ENCODE results near the gene SURF1. TPM values are rescaled to one million over a fixed set of nuclear protein-coding genes. Genes with fewer than 3 reads are reported as not detected.
"Not testable (repeated sequence)": the region's sequence is repeated elsewhere in the genome, so short reads cannot be mapped to it uniquely, and the experiment has no call there.

SURF1 gene
- total RNA-seq, 1 experiment from 2014 or later, result 44.5 TPM

- no peak for DNase-seq (ENCODE audit: low read depth in 1 of 2, low spot score in 2 of 2)
- Histone ChIP-seq H3K9me3 (replicated peaks) (0 out of 2 replicates have a peak, but pooled peaks cover 3% of the 10 kb centered on the region), H3K27me3 (replicated peaks) (no peaks in the 10 kb centered on the region), H3K36me3 (peaks cover 17% of the 10 kb centered on the region), H3K4me1 (replicated peaks) (peaks cover 8% of the 10 kb centered on the region), H3K4me3 (no peak overlapping the region), H3K27ac (no peak overlapping the region)
Measured at GRCh38 chr9:133378408-133378962, 22.2 kb upstream of the SURF1 start.

DNA sequence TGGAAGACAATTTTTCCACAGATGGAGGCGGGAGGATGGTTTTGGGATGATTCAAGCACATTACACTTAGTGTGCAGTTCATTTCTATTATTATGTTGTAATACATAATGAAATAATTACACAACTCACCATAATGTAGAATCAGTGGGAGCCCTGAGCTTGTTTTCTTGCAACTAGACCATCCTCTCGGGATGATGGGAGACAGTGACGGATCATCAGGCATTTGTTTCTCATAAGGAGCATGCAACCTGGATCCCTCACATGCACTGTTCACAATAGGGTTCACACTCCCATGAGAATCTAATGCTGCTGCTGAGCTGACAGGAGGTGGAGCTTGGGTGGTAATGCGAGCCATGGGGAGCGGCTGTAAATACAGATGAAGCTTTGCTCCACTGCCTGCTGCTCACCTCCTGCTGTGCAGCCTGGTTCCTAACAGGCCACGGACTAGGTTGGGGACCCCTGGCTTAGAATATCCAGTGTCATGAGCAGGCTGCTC is 21.5 kb upstream of the SURF1 start:
- Histone ChIP-seq H3K36me3 (peaks cover 24% of the 10 kb centered on the region), H3K4me3 (no peak overlapping the region), H3K27me3 (replicated peaks) (no peaks in the 10 kb centered on the region), H3K9me3 (replicated peaks) (0 out of 2 replicates have a peak, but pooled peaks cover 3% of the 10 kb centered on the region), H3K4me1 (replicated peaks) (peaks cover 8% of the 10 kb centered on the region), H3K27ac (no peak overlapping the region)
- DNase-seq (ENCODE audit: low read depth in 1 of 2, low spot score in 2 of 2), result no peak

GRCh38 chr9:133377280-133377679 is 21.0 kb upstream of the SURF1 start:
- H3K27me3 ChIP-seq (replicated peaks); H3K4me3 ChIP-seq; H3K9me3 ChIP-seq (replicated peaks); H3K4me1 ChIP-seq (replicated peaks); DNase-seq (ENCODE audit: low read depth in 1 of 2, low spot score in 2 of 2); H3K27ac ChIP-seq: not testable (repeated sequence)
- H3K36me3 ChIP-seq, result peaks cover 29% of the 10 kb centered on the region

DNA sequence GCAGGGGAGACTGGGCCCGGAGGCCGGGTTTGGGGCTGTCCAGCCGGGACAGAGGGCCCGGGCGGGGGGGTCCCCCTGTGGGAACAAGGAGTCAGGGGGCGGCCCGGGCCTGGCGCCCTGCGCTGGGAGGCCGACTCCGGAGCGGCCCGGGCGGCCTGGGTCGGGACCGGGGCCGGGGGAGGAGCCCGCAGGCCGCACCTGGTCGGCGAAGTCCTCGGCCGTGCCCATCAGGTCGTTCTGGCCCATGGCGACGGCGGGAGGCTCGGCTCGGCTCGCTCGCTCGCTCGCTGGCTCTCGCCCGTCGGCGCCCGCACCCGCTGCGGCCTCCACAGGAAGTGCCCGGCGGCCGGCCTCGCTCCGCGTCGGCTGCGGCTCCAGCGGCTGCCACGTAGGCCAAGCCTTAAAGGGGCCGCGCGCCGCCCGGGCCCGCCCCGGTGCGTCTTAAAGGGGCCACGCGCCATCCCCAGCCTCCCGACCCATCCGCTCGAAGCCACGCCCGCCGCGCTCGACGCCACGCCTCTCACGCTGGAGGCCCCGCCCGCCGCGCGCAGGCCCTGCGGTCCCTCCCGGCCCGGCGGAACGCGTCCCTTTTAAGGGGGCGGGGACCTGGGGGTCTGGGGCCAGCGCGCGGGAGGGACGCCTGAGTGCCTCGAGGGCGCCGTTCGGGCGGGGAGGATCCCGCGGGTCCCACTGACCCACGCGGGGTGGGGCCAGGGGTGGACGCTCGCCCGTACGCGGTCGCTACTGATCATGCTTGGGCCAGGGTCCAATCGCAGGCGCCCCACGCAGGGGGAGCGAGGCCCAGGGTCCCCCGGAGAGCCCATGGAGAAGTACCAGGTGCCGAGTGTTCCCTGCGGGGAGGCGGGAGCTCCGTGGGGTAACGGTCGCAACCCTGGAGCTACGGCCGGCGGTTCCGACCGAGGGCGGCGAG is 19.7 kb upstream of the SURF1 start, which contains the start of the genes STKLD1 and SURF4:
Gene STKLD1, plus strand, starts transcription at position 643 of the 931 bp plus-strand sequence. Its CDS starts 108 bp downstream, at position 751.
Gene SURF4, minus strand, starts transcription at position 337 of the 931 bp plus-strand sequence. Its CDS starts 91 bp downstream, at position 246.
- Histone ChIP-seq H3K36me3 (peaks cover 42% of the 10 kb centered on the region), H3K27ac (peak within 1 kb of the TSS; percentile 94), H3K9me3 (replicated peaks) (0 out of 2 replicates have a peak, but pooled peaks cover 3% of the 10 kb centered on the region), H3K27me3 (replicated peaks) (no peaks in the 10 kb centered on the region), H3K4me1 (replicated peaks) (peaks cover 8% of the 10 kb centered on the region), H3K4me3 (peak within 1 kb of the TSS; percentile 99)
- DNase-seq (ENCODE audit: low read depth in 1 of 2, low spot score in 2 of 2), result peak; percentile 92 to 93

- peaks cover 50% of the 10 kb centered on the region for H3K36me3 ChIP-seq
- peaks cover 8% of the 10 kb centered on the region for H3K4me1 ChIP-seq (replicated peaks)
- DNase-seq (ENCODE audit: low read depth in 1 of 2, low spot score in 2 of 2), result no peak
- H3K27ac ChIP-seq, result peak overlapping the region; percentile 94
- no peaks in the 10 kb centered on the region for H3K27me3 ChIP-seq (replicated peaks)
- peak overlapping the region; percentile 99 for H3K4me3 ChIP-seq
- 0 out of 2 replicates have a peak, but pooled peaks cover 3% of the 10 kb centered on the region for H3K9me3 ChIP-seq (replicated peaks)
Measured at GRCh38 chr9:133375116-133375723, 18.9 kb upstream of the SURF1 start.

DNA sequence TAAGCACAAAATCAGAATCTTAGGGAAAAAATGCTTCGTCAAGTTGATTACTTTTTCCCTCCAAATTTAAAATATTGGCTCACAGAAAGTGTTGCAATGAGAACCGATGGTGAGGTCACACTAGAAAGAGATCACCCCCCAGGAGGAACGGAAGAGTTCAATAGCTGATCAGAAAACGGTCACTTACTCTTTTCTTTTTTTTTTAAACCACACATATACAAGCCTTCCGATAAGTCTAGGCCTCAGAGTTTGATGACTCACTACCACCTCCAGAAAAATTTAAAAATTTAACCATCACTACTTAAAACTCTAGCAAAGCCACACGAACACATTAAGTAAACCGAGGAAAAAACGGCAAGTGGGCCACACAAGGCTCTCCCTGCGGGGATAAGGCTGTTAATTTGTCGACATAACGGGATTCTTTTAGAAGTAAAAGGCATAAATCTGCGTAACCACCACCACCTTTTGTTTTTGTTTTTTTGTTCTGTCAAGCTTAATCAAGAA is 18.4 kb upstream of the SURF1 start:
- Histone ChIP-seq H3K27me3 (replicated peaks) (no peaks in the 10 kb centered on the region), H3K4me1 (replicated peaks) (peaks cover 8% of the 10 kb centered on the region), H3K4me3 (peak overlapping the region; percentile 99), H3K9me3 (replicated peaks) (0 out of 2 replicates have a peak, but pooled peaks cover 3% of the 10 kb centered on the region), H3K27ac (peak overlapping the region; percentile 94), H3K36me3 (peaks cover 55% of the 10 kb centered on the region)
- DNase-seq (ENCODE audit: low read depth in 1 of 2, low spot score in 2 of 2), result peak in 1 of 2 experiments; percentile 50

- Histone ChIP-seq H3K27me3 (replicated peaks) (no peaks in the 10 kb centered on the region), H3K9me3 (replicated peaks) (0 out of 2 replicates have a peak, but pooled peaks cover 3% of the 10 kb centered on the region), H3K4me1 (replicated peaks) (peaks cover 8% of the 10 kb centered on the region), H3K36me3 (peaks cover 80% of the 10 kb centered on the region), H3K27ac (no peak overlapping the region), H3K4me3 (no peak overlapping the region)
- no peak for DNase-seq (ENCODE audit: low read depth in 1 of 2, low spot score in 2 of 2)
Measured at GRCh38 chr9:133372144-133372543, 15.9 kb upstream of the SURF1 start.

DNA sequence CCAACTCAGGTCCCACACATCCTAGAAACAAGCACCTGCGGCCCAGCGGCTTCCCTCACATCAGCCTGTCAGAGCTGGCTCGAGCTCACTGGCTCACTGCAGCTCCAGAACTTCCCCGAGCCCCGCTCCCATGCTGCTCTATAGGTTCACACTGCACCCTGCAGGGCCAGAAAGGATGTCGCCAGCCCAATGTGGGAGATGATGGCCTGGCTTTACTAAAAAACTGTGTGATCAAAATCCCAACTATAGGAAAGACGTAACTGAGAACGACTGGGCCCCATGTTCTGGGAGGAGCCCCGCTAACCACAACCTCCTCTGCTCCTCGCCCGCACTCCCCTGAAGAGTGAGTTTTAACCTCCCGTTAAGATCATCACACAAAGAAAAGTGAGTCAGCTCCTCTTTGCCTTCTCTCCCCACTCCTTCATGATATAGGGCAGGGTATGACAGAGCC is 15.0 kb upstream of the SURF1 start:
- Histone ChIP-seq H3K27ac (no peak overlapping the region), H3K36me3 (peaks cover 89% of the 10 kb centered on the region), H3K4me3 (no peak overlapping the region), H3K9me3 (replicated peaks) (0 out of 2 replicates have a peak, but pooled peaks cover 3% of the 10 kb centered on the region), H3K27me3 (replicated peaks) (no peaks in the 10 kb centered on the region), H3K4me1 (replicated peaks) (peaks cover 4% of the 10 kb centered on the region; the same call in 1 of the 2 replicates)
- DNase-seq (ENCODE audit: low read depth in 1 of 2, low spot score in 2 of 2), result no peak

DNA sequence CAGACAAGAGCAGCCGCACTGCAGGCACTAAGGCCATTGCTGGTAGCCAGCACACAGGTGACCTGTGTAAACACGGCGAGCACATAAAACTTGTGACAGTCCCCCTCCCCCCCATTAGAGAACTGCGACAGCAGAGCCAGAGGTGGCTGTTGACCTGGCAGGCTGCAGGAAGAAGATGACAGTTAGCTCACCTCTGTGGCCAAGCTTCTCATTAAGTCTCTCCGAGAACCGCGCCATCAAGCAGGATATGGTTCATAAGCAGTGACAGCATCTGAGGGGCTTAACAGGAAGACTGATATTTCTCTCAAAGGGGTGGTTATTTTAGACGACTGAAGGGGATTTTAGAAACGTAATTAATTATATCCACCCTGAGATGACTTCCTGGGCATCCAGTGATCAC is 14.4 kb upstream of the SURF1 start:
- H3K27ac ChIP-seq, result no peak overlapping the region
- peaks cover 4% of the 10 kb centered on the region; the same call in 1 of the 2 replicates for H3K4me1 ChIP-seq (replicated peaks)
- peaks cover 93% of the 10 kb centered on the region for H3K36me3 ChIP-seq

GRCh38 chr9:133369933-133370332 is 13.6 kb upstream of the SURF1 start:
- no peaks in the 10 kb centered on the region for H3K9me3 ChIP-seq (replicated peaks)
- no peak overlapping the region for H3K4me3 ChIP-seq
- H3K36me3 ChIP-seq, result peaks cover 93% of the 10 kb centered on the region
- no peaks in the 10 kb centered on the region for H3K27me3 ChIP-seq (replicated peaks)
- H3K27ac ChIP-seq, result no peak overlapping the region
- DNase-seq (ENCODE audit: low read depth in 1 of 2, low spot score in 2 of 2), result no peak
- peaks cover 4% of the 10 kb centered on the region; the same call in 1 of the 2 replicates for H3K4me1 ChIP-seq (replicated peaks)

More for the DNA sequence above, 14.4 kb upstream of the SURF1 start:
- Histone ChIP-seq H3K4me3 (no peak overlapping the region), H3K27me3 (replicated peaks) (no peaks in the 10 kb centered on the region), H3K9me3 (replicated peaks) (0 out of 2 replicates have a peak, but pooled peaks cover 2% of the 10 kb centered on the region)
- no peak for DNase-seq (ENCODE audit: low read depth in 1 of 2, low spot score in 2 of 2)

- H3K4me1 ChIP-seq (replicated peaks), result peaks cover 4% of the 10 kb centered on the region; the same call in 1 of the 2 replicates
- H3K27ac ChIP-seq, result no peak overlapping the region
- no peaks in the 10 kb centered on the region for H3K27me3 ChIP-seq (replicated peaks)
- H3K9me3 ChIP-seq (replicated peaks), result no peaks in the 10 kb centered on the region
- no peak for DNase-seq (ENCODE audit: low read depth in 1 of 2, low spot score in 2 of 2)
- H3K36me3 ChIP-seq, result peaks cover 94% of the 10 kb centered on the region
- H3K4me3 ChIP-seq, result no peak overlapping the region
Measured at GRCh38 chr9:133369422-133369821, 13.1 kb upstream of the SURF1 start.

DNA sequence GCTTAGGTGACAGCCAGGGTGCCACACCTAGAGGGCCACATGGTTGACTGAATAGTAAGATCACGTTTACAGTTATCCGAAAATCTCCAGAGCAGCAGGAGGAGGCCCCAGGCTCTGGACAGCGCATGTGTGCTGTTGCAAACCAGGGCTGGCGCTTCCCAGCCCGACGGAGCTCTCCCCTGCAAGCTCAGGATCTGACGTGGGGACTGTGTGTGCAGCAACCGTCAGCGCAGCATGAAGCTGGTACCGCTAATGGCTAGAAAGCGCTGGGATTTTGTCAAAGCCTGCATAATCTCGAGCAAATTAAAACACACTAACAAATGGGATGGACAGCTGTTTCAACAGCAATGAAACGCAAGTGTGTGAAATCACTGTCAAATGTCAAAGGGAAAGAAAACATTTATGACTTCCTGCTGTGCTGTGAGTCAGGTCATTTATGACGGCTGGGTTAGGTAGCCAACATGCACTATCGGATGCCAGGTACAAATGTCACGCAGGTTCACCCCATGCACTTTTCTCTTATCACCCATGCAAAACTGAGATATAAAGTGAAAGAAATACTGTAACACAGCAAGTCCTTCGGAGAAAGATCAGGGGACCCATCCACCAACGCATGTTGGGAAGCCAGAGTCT is 12.1 kb upstream of the SURF1 start:
- H3K36me3 ChIP-seq, result peaks cover 97% of the 10 kb centered on the region

GRCh38 chr9:133367778-133368177 is 11.5 kb upstream of the SURF1 start:
- Histone ChIP-seq H3K9me3 (replicated peaks) (no peaks in the 10 kb centered on the region), H3K4me1 (replicated peaks) (no peaks in the 10 kb centered on the region), H3K27ac (no peak overlapping the region), H3K27me3 (replicated peaks) (no peaks in the 10 kb centered on the region), H3K36me3 (peaks cover 97% of the 10 kb centered on the region), H3K4me3 (no peak overlapping the region)
- no peak for DNase-seq (ENCODE audit: low read depth in 1 of 2, low spot score in 2 of 2)

More for the DNA sequence above, 12.1 kb upstream of the SURF1 start:
- no peaks in the 10 kb centered on the region for H3K4me1 ChIP-seq (replicated peaks)
- no peak overlapping the region for H3K4me3 ChIP-seq
- no peak for DNase-seq (ENCODE audit: low read depth in 1 of 2, low spot score in 2 of 2)
- no peaks in the 10 kb centered on the region for H3K27me3 ChIP-seq (replicated peaks)
- no peaks in the 10 kb centered on the region for H3K9me3 ChIP-seq (replicated peaks)
- no peak overlapping the region for H3K27ac ChIP-seq
